HCT116 (cell line): Measurements from ENCODE around the gene C2CD3. TPM values are rescaled to one million over a fixed set of nuclear protein-coding genes. Genes with fewer than 3 reads are reported as not detected.

Experiments used
- ATAC-seq: fragments of 200-7000 bp; cut with Tn5 transposase; 2 replicates; pipeline ENCODE4 v1.9.1; 2020; ENCODE audit warnings: mild to moderate bottlenecking, moderate library complexity
- BruUV-seq: library from RNA; stranded (reverse); fragments of 400-500 nt; replicated peaks from 2 replicates; lab custom pipeline; 2021; lab: Mats Ljungman, UMichigan
- CTCF ChIA-PET: fragments of 300-600 bp; sonication (Branson Sonifier 250); formaldehyde crosslinking; loops from one replicate; lab custom pipeline; 2021; ENCODE audit warnings: antibody characterized with exemption; lab: Charles Lee
- POLR2A ChIA-PET: fragments of 300-600, 350-600 bp; sonication (Branson Sonifier 250); formaldehyde crosslinking; loops from one replicate; lab custom pipeline; 2021; ENCODE audit warnings: antibody characterized with exemption; lab: Charles Lee
- RAD21 ChIA-PET, 2 experiments: fragments of 300-600 bp; sonication (Branson Sonifier 250); formaldehyde crosslinking; loops; one replicate each; lab custom pipeline; 2023; ENCODE audit warnings: low total read pairs in 2 of 2; ENCODE audit not compliant: uncharacterized antibody in 2 of 2, unreplicated experiment in 2 of 2, low non-redundant PET in 1 of 2; lab: Charles Lee
- DNase-seq: peaks from one replicate; pipeline ENCODE4 v3.0.0-alpha.2; 2010; ENCODE audit warnings: low read depth, low spot score
- H2AFZ ChIP-seq: fragments of 200-600 bp; shearing (Covaris generic), sonication (generic); 2 replicates; pipeline ENCODE4 v1.6.1; 2017; ENCODE audit warnings: low read depth, mixed run types, mixed read lengths, antibody characterized with exemption, low read length; ENCODE audit not compliant: poor library complexity, severe bottlenecking
- H3K27ac ChIP-seq: 2 replicates; pipeline ENCODE4 v1.5.1; 2012; ENCODE audit warnings: low read depth, low read length
- H3K27me3 ChIP-seq: fragments of 200-600 bp; sonication (generic); 2 replicates; pipeline ENCODE4 v1.6.1; 2016; ENCODE audit warnings: mixed run types, low read length, mixed read lengths; ENCODE audit not compliant: insufficient read depth
- H3K36me3 ChIP-seq, 2 experiments: fragments of 200-500 bp in 1 of 2; fragments of 200-600 bp in 1 of 2; sonication (Bioruptor generic) in 1 of 2; sonication (generic) in 1 of 2; 2 replicates each; pipeline versions ENCODE4 v1.5.1 to v1.6.1; 2014 to 2016; ENCODE audit warnings: low read length in 2 of 2, inconsistent platforms in 1 of 2, mixed read lengths in 1 of 2, mixed run types in 1 of 2; ENCODE audit not compliant: insufficient read depth in 2 of 2, control insufficient read depth in 1 of 2
- H3K4me1 ChIP-seq, 2 experiments: fragments of 200-600 bp in 1 of 2; sonication (generic) in 1 of 2; 2 replicates each; pipeline versions ENCODE4 v1.5.1 to v1.6.1; 2012 to 2017; ENCODE audit warnings: low read length in 2 of 2, inconsistent platforms in 1 of 2, mild to moderate bottlenecking in 1 of 2, mixed read lengths in 1 of 2, mixed run types in 1 of 2, moderate library complexity in 1 of 2; ENCODE audit not compliant: insufficient read depth in 2 of 2, control insufficient read depth in 1 of 2
- H3K4me2 ChIP-seq: fragments of 200-600 bp; sonication (generic); 2 replicates; pipeline ENCODE4 v1.6.1; 2017; ENCODE audit warnings: mixed run types, low read length, mixed read lengths
- H3K4me3 ChIP-seq, 2 experiments: fragments of 200-600 bp in 1 of 2; sonication (generic) in 1 of 2; replicated peaks in 1 of 2; 2 replicates each; pipeline ENCODE4 v1.5.1; 2011 to 2016; ENCODE audit warnings: low read length in 2 of 2, control low read depth in 1 of 2, low read depth in 1 of 2, mild to moderate bottlenecking in 1 of 2, mixed read lengths in 1 of 2, mixed run types in 1 of 2
- H3K79me2 ChIP-seq: fragments of 200-600 bp; sonication (generic); 2 replicates; pipeline ENCODE4 v1.6.1; 2017; ENCODE audit warnings: mild to moderate bottlenecking, mixed run types, low read length, moderate library complexity, mixed read lengths; ENCODE audit not compliant: insufficient read depth
- H3K9ac ChIP-seq: fragments of 200-600 bp; sonication (generic); 2 replicates; pipeline ENCODE4 v1.6.1; 2016; ENCODE audit warnings: low read length, mixed read lengths
- H3K9me2 ChIP-seq: fragments of 200-600 bp; sonication (generic), shearing (Covaris generic); 2 replicates; pipeline ENCODE4 v1.6.1; 2017; ENCODE audit warnings: mixed run types, mild to moderate bottlenecking, moderate library complexity; ENCODE audit not compliant: insufficient read depth
- H3K9me3 ChIP-seq, 2 experiments: fragments of 200-500 bp in 1 of 2; fragments of 200-600 bp in 1 of 2; sonication (Bioruptor generic) in 1 of 2; sonication (generic) in 1 of 2; 2 replicates each; pipeline ENCODE4 v1.6.1; 2014 to 2017; ENCODE audit warnings: low read length in 2 of 2, mixed read lengths in 2 of 2, inconsistent platforms in 1 of 2, low read depth in 1 of 2, mild to moderate bottlenecking in 1 of 2, mixed run types in 1 of 2, moderate library complexity in 1 of 2; ENCODE audit not compliant: control insufficient read depth in 1 of 2, insufficient read depth in 1 of 2
- H4K20me1 ChIP-seq: fragments of 200-600 bp; sonication (generic), shearing (Covaris generic); 2 replicates; pipeline ENCODE4 v1.6.1; 2017; ENCODE audit warnings: mixed run types, mild to moderate bottlenecking, moderate library complexity; ENCODE audit not compliant: insufficient read depth
- CBX3 ChIP-seq: IDR thresholded peaks from 2 replicates; pipeline ENCODE4 v1.6.1; 2012; ENCODE audit warnings: low read depth
- CTCF ChIP-seq, 3 experiments: fragments of 200-600 bp in 1 of 3; sonication (generic) in 1 of 3; IDR thresholded peaks in 2 of 3; conservative IDR thresholded peaks in 1 of 3; 2 replicates each; pipeline ENCODE4 v1.5.1; 2012 to 2017; ENCODE audit warnings: low read depth in 2 of 3, low read length in 2 of 3, antibody characterized with exemption in 1 of 3, borderline replicate concordance in 1 of 3, control low read depth in 1 of 3, mild to moderate bottlenecking in 1 of 3, mixed read lengths in 1 of 3, mixed run types in 1 of 3, moderate library complexity in 1 of 3; ENCODE audit not compliant: insufficient read depth in 1 of 3
- ELF1 ChIP-seq: IDR thresholded peaks from 2 replicates; pipeline ENCODE4 v1.6.1; 2012; ENCODE audit warnings: low read depth, borderline replicate concordance
- EZH2phosphoT487 ChIP-seq: fragments of 200-600 bp; IDR thresholded peaks from 2 replicates; pipeline ENCODE4 v1.6.1; 2018; ENCODE audit warnings: antibody characterized with exemption, borderline replicate concordance
- JUND ChIP-seq: IDR thresholded peaks from 2 replicates; pipeline ENCODE4 v1.6.1; 2012
- POLR2A ChIP-seq: IDR thresholded peaks from 2 replicates; pipeline ENCODE4 v1.7.0; 2011; ENCODE audit warnings: borderline replicate concordance; ENCODE audit not compliant: insufficient read depth, insufficient read length; ENCODE audit errors: extremely low read depth
- SIN3A ChIP-seq: IDR thresholded peaks from 2 replicates; pipeline ENCODE4 v1.6.1; 2012; ENCODE audit warnings: low read depth
- SP1 ChIP-seq: IDR thresholded peaks from 2 replicates; pipeline ENCODE4 v1.6.1; 2012; ENCODE audit warnings: low read depth
- SRF ChIP-seq: IDR thresholded peaks from 2 replicates; pipeline ENCODE4 v1.6.1; 2012; ENCODE audit warnings: low read depth
- YY1 ChIP-seq: IDR thresholded peaks from 2 replicates; pipeline ENCODE4 v1.6.1; 2011; ENCODE audit warnings: low read length, low read depth, moderate library complexity, mild to moderate bottlenecking; ENCODE audit not compliant: insufficient replicate concordance; ENCODE audit errors: extremely low read depth
- ZFX ChIP-seq: fragments of 450-650 bp; IDR thresholded peaks from 2 replicates; pipeline ENCODE4 v1.6.1; 2017
- intact Hi-C: fragments of 100-400 bp; cut with micrococcal nuclease; formaldehyde crosslinking; loops from 2 replicates; pipeline ENCODE4 v1.10.0; 2022
- total RNA-seq: library from RNA; stranded (reverse); gene quantifications from one replicate; pipeline ENCODE4 v1.2.1, GENCODE V29; 2021; ENCODE audit not compliant: unreplicated experiment
- TF ChIP-seq, protein P1 (sequence below): IDR thresholded peaks from 2 replicates; pipeline ENCODE4 v1.6.1; 2012
- TF ChIP-seq, protein P2 (sequence below): IDR thresholded peaks from 2 replicates; pipeline ENCODE4 v1.6.1; 2012
- TF ChIP-seq, protein P3 (sequence below): IDR thresholded peaks from 2 replicates; pipeline ENCODE4 v1.6.1; 2012; ENCODE audit warnings: low read depth
- TF ChIP-seq, protein P4 (sequence below): IDR thresholded peaks from 2 replicates; pipeline ENCODE4 v1.6.1; 2011; ENCODE audit warnings: mild to moderate bottlenecking, low read length, moderate library complexity; ENCODE audit not compliant: insufficient replicate concordance; ENCODE audit errors: extremely low read depth

The C2CD3 gene
- total RNA-seq, 1 experiment from 2014 or later: 30.6 TPM

GRCh38 chr11:74144592-74144991 is 26.2 kb downstream of the C2CD3 start (continued):
- no peak for TF ChIP-seq CTCF (IDR thresholded peaks at IDR 0.05 in 2 of 3, conservative IDR thresholded peaks at IDR 0.05 in 1 of 3; ENCODE audit: borderline replicate concordance in 1 of 3, insufficient read depth in 1 of 3, low read depth in 2 of 3, low read length in 2 of 3)

GRCh38 chr11:74142624-74143023 is 28.2 kb downstream of the C2CD3 start:
- H4K20me1 ChIP-seq: no peaks in the 10 kb centered on the region
- H3K27me3 ChIP-seq: no peaks in the 10 kb centered on the region
- POLR2A ChIA-PET: no interaction called here
- H3K27ac ChIP-seq: no peak overlapping the region
- H3K9me2 ChIP-seq: no peaks in the 10 kb centered on the region
- H2AFZ ChIP-seq: no peak overlapping the region
- H3K79me2 ChIP-seq: peaks cover 8% of the 10 kb centered on the region; the same call in 1 of the 2 replicates
- no peak overlapping the region for H3K9ac ChIP-seq
- no TSS peak for BruUV-seq
- no peak overlapping the region for H3K4me2 ChIP-seq
- H3K9me3 ChIP-seq: no peaks in the 10 kb centered on the region
- H3K4me1 ChIP-seq: peaks cover 49 to 61% of the 10 kb centered on the region in 2 experiments
- DNase-seq (no peak), ATAC-seq (no peak)
- no peak overlapping the region for H3K4me3 ChIP-seq
- intact Hi-C loops: no loop called here
- RAD21 ChIA-PET: no interaction called here
- CTCF ChIA-PET: no interaction called here
- H3K36me3 ChIP-seq: no peaks in the 10 kb centered on the region
- TF ChIP-seq, protein P1, sequence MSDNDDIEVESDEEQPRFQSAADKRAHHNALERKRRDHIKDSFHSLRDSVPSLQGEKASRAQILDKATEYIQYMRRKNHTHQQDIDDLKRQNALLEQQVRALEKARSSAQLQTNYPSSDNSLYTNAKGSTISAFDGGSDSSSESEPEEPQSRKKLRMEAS: no peak
- TF ChIP-seq, protein P2, sequence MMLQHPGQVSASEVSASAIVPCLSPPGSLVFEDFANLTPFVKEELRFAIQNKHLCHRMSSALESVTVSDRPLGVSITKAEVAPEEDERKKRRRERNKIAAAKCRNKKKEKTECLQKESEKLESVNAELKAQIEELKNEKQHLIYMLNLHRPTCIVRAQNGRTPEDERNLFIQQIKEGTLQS: no peak
- TF ChIP-seq EZH2phosphoT487: no peak
- TF ChIP-seq SP1: no peak
- TF ChIP-seq POLR2A: no peak
- TF ChIP-seq, protein P3, sequence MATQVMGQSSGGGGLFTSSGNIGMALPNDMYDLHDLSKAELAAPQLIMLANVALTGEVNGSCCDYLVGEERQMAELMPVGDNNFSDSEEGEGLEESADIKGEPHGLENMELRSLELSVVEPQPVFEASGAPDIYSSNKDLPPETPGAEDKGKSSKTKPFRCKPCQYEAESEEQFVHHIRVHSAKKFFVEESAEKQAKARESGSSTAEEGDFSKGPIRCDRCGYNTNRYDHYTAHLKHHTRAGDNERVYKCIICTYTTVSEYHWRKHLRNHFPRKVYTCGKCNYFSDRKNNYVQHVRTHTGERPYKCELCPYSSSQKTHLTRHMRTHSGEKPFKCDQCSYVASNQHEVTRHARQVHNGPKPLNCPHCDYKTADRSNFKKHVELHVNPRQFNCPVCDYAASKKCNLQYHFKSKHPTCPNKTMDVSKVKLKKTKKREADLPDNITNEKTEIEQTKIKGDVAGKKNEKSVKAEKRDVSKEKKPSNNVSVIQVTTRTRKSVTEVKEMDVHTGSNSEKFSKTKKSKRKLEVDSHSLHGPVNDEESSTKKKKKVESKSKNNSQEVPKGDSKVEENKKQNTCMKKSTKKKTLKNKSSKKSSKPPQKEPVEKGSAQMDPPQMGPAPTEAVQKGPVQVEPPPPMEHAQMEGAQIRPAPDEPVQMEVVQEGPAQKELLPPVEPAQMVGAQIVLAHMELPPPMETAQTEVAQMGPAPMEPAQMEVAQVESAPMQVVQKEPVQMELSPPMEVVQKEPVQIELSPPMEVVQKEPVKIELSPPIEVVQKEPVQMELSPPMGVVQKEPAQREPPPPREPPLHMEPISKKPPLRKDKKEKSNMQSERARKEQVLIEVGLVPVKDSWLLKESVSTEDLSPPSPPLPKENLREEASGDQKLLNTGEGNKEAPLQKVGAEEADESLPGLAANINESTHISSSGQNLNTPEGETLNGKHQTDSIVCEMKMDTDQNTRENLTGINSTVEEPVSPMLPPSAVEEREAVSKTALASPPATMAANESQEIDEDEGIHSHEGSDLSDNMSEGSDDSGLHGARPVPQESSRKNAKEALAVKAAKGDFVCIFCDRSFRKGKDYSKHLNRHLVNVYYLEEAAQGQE: no peak
- no peak for TF ChIP-seq ELF1
- TF ChIP-seq JUND: no peak
- no peak for TF ChIP-seq SRF
- no peak for TF ChIP-seq ZFX
- no peak for TF ChIP-seq SIN3A
- no peak for TF ChIP-seq CTCF (IDR thresholded peaks at IDR 0.05 in 2 of 3, conservative IDR thresholded peaks at IDR 0.05 in 1 of 3; ENCODE audit: borderline replicate concordance in 1 of 3, insufficient read depth in 1 of 3, low read depth in 2 of 3, low read length in 2 of 3)
- TF ChIP-seq, protein P4, sequence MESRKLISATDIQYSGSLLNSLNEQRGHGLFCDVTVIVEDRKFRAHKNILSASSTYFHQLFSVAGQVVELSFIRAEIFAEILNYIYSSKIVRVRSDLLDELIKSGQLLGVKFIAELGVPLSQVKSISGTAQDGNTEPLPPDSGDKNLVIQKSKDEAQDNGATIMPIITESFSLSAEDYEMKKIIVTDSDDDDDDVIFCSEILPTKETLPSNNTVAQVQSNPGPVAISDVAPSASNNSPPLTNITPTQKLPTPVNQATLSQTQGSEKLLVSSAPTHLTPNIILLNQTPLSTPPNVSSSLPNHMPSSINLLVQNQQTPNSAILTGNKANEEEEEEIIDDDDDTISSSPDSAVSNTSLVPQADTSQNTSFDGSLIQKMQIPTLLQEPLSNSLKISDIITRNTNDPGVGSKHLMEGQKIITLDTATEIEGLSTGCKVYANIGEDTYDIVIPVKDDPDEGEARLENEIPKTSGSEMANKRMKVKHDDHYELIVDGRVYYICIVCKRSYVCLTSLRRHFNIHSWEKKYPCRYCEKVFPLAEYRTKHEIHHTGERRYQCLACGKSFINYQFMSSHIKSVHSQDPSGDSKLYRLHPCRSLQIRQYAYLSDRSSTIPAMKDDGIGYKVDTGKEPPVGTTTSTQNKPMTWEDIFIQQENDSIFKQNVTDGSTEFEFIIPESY: no peak
- TF ChIP-seq YY1: no peak
- TF ChIP-seq CBX3: no peak
